CD4-positive, alpha-beta T cell treated with Interleukin-12 subunit alpha and Interleukin-12 subunit beta, for 1 hour (primary cell): ENCODE data around the gene PLXNB2.
A peak's percentile ranks its signal among the peaks of the same experiment; 100 is the strongest.
"Not testable (repeated sequence)": the region's sequence is repeated elsewhere in the genome, so short reads cannot be mapped to it uniquely, and the experiment has no call there.

Experiments used
- DNase-seq: peaks from one replicate; pipeline ENCODE4 v3.0.0-alpha.2; 2020

Gene PLXNB2, protein sequence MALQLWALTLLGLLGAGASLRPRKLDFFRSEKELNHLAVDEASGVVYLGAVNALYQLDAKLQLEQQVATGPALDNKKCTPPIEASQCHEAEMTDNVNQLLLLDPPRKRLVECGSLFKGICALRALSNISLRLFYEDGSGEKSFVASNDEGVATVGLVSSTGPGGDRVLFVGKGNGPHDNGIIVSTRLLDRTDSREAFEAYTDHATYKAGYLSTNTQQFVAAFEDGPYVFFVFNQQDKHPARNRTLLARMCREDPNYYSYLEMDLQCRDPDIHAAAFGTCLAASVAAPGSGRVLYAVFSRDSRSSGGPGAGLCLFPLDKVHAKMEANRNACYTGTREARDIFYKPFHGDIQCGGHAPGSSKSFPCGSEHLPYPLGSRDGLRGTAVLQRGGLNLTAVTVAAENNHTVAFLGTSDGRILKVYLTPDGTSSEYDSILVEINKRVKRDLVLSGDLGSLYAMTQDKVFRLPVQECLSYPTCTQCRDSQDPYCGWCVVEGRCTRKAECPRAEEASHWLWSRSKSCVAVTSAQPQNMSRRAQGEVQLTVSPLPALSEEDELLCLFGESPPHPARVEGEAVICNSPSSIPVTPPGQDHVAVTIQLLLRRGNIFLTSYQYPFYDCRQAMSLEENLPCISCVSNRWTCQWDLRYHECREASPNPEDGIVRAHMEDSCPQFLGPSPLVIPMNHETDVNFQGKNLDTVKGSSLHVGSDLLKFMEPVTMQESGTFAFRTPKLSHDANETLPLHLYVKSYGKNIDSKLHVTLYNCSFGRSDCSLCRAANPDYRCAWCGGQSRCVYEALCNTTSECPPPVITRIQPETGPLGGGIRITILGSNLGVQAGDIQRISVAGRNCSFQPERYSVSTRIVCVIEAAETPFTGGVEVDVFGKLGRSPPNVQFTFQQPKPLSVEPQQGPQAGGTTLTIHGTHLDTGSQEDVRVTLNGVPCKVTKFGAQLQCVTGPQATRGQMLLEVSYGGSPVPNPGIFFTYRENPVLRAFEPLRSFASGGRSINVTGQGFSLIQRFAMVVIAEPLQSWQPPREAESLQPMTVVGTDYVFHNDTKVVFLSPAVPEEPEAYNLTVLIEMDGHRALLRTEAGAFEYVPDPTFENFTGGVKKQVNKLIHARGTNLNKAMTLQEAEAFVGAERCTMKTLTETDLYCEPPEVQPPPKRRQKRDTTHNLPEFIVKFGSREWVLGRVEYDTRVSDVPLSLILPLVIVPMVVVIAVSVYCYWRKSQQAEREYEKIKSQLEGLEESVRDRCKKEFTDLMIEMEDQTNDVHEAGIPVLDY (N-terminal part only)

DNA sequence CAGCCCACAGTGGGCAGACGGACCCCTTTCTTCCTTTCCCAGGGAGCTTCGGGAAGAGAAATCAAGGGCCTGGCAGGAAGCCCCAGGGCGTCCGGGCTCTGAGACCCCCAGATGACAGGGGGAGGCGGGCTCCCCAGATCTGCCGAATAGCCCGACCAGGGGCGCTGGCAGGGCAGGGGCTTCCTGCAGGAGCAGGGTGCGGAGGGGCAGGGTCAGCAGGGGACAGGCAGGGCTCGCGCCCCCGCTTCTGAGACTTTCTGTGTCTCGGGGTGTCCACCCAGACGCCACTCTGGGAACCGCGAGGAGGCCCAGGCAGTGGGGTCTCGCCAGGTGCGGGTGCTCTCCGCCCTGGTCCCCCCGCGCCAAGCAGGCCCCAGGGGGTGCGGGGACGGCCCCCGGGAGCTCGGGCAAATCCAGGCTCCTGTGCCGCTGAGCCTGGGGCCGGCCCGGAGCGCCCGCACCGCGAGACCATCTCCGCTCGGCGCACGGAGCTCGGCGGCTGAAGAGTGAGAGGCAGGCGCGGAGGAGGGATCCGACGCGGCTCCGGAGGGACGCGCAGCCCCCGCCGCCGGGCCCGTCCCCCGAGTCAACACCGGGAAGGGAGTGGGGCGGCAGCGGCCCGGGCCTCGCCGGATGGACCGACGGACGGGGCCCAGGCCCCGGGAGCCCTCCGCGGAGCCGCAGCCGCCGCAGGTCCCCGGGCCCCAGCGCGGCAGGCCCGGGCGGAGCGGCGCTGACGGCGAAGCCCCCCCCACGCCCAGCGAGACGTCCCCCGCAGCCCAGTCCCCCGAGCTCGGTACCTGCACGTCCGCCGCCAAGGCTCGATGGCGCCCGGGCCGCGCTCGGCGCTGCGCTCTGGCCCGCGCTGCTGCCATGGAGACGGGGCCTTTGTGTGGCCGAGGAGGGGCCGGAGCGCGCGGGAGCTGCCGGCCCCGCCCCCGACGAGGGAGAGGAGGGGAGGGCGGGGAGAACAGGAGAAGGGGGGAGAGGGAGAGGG, at the start of gene PLXNB2:
PLXNB2 (minus strand) TSS at position 894 of the 997 bp plus-strand sequence. CDS start 17,062 bp downstream, outside the sequence.
- peak; percentile 39 for DNase-seq

DNA sequence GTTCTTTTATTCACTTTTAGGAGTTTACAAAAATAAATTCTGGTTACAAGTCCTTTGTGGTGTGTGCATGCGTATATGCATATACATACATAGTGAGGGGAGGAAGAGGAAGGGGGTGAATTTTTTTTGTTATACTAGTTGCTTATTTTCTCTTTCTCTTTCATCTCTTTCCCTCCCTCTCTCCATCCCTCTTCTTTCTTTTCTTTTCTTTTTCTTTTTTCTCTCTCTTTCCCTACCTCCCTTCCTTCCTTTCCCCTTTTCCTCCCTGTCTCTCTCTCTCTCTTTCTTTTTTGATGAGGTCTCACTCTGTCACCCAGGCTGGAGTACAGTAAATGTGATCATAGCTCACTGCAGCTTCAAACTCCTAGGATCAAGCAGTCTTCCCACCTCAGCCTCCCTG, 49.8 kb upstream of the PLXNB2 start:
- DNase-seq: no peak

DNA sequence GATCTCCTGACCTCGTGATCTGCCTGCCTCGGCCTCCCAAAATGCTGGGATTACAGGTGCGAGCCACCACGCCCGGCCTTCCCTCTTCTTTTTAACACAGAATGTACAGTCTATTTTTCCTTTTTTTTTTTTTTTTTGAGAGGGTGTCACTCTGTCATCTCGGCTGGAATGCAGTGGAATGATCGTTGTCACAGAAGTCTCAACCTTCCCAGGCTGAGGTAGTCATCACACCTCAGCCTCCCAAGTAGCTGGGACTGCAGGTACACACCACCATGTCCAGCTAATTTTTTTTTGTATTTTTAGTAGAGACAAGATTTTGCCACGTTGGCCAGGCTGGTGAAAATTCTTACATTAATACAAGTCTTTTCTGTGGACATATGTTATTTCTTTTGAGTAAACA, 48.7 kb upstream of the PLXNB2 start:
- no peak for DNase-seq

DNA sequence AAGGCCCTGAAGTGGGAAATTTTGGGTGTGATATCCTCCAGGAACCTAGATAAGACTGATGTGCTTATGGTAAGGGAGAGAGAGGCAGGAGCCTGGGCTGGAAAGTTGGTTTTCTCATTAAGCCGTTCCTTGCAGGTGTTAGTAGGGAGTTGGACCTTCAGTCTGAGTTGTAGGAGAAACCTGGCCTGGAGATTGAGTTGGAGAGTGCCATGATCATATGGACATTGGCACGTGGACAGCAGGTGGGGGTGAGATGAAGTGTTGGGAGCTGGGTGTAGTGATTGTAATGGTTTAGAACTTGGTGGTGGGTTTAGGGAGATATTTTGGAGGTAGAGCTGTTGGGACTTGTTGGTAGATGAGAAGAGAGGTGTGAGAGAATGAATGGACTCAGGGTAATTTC, 40.6 kb upstream of the PLXNB2 start:
- DNase-seq: no peak

DNA sequence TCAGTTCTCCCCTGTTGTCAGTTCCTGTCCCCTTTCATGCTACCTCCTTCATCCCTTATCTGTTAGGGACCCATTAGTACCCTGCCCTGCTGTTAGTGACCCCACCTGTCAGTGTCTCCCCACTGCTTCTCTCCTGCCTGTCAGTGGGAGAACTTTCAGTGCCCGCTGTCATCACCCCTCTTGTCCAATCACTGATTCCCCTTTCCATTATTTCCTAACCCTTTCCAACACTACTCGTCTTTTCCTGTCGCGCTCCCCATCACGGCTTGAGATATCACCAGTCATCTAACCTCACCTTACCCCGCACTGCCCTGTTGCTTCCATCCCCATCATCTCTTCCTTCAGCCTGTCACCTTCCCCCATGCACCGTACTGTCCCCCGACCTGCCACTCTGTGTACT, 39.7 kb upstream of the PLXNB2 start:
- no peak for DNase-seq

DNA sequence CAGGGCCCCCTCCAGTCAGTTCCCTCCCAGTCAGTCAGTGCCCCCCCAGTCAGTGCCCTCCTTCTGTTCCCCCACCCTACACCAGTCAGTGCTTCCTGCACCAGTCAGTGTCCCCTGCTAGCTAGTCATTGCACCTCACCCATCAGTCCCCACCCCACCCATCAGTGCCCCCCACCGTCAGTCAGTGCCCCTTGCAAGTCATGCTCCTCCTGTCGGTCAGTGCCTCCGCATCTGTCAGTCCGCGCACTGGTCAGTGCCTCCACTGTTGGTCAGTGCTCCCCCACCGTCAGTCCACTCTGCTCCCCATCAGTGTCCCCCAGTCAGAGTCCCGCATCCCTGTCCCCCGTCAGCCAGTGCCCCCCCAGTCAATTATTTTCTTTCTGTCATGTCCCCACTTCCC, 39.0 kb upstream of the PLXNB2 start:
- DNase-seq: no peak

DNA sequence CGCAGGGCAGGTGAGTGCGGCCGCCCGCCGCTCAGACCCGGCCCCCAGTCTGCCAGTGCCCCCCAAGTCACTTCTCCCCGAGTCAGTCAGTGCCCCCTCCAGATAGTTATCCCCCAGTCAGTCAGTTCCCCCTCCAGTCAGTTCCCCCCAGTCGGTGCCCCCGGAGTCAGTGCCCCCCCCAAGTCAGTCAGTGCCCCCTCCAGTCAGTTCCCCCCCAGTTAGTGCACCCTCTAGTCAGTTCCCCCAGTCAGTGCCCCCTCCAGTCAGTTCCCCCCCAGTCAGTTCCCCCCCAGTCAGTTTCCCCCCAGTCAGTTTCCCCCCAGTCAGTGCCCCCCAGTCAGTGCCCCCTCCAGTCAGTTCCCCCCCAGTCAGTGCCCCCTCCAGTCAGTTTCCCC, 36.1 kb upstream of the PLXNB2 start:
- DNase-seq: no peak

DNA sequence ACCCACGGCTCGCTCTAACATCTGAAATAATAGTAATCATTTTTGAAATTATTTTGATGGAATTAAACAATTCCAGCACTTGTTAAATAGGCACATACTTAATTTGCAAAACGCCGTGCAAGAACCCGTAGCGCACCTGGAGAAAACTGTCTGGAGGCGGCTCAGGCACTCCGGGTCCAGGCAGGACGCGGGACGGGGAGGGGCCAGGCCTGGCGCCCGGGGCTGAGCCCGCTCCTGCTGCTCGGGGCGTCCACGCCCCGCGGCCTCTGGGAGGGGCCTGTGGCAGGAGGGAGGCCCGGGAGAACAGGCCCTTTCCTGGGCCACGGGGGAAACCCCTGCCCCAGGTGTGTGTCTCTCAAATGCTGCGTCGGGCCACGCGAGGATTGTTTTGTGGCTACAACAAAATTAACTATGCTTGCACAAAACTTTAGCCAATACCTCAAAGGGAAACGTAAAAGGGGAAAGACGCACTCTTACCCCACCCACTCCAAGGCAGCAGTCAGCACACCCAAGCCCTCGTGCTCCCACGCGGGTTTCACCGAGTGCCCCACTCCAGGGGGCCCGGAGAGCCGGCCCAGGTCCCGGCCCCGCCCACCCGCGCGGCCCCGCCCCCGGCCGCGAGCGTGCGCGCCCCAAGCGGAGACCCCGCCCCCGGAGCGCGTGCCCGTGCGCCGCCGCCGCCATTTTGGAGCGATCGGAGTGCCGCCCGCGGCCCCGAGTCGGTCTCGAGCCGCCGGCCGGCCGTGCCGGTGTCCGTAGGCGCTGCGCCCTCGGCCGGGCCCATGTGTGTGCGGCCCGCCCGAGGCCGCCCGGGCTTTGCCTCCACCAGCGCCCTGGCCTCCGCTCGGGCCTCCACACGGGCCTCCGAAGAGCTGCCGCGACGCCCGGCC, 35.5 kb upstream of the PLXNB2 start, which contains the start of gene PPP6R2:
PPP6R2 (plus strand) TSS at position 677 of the 890 bp plus-strand sequence. CDS start 50,582 bp downstream, outside the sequence.
- DNase-seq: peak; percentile 91

DNA sequence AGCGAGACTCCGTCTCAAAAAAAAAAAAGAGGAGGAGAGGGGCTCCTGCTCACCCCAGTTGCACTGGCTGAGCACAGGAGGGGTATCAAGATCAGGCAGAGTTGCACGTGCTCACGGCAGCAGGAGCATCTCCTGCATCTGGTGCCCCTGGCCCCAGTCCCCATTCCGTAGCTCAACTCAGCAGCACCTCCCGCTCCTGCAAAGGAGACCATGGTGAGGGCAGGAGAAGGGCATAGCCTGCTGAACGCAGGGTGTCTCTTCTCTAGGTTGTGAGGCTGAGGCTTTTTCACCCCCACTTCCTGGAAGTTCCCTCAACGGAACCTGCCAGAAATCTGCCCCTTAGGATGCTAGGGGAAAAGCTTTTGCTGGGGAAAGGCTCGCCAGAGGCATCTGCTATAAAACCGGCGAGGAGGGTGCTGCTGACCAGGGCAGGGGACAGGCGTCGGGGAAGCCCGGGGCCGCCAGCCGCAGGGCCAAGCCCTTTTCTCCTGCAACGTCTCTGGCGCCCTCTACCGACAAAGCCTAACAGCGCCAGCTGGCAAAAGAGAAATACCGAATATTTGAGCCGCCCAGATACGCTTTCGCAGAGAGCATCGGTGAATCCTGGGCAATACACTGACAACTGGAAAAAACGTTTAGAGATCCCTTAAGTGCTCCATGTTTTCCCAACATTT, 34.7 kb upstream of the PLXNB2 start:
- peak; percentile 88 for DNase-seq

DNA sequence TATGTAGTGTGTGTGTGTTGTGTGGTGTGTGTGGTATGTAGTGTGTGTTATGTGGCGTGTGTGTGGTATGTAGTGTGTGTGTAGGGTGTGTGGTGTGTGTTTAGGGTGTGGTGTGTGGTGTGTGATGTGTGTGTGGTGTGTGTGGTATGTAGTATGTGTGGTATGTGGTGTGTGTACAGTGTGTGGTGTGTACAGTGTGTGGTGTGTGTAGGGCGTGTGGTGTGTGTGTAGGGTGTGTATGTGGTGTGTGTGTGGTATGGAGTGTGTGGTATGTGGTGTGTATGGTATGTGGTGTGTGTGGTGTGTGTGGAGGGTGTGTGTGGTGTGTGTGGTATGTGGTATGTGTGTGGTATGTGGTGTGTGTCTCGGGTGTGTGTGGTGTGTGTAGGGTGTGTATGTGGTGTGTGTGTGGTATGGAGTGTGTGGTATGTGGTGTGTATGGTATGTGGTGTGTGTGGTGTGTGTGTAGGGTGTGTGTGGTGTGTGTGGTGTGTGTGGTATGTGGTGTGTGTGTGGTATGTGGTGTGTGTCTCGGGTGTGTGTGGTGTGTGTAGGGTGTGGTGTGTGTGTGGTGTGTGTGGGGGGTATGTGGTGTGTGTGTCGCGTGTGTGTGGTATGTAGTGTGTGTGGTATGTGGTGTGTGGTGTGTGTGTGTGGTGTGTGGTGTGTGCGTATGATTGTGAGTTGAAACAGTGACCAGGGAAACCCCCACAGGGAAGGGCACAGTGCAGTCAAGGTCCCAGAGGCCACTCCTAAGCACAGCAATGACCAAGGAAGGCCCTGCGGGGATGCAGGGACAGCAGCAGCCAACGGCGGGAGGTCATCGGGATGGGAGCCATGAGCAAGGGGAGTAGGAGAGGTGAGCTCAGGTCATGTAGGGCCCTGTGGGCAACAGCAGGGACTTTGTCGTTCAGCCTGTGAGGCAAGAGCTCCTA, 32.8 kb upstream of the PLXNB2 start:
- DNase-seq: peak; percentile 40

DNA sequence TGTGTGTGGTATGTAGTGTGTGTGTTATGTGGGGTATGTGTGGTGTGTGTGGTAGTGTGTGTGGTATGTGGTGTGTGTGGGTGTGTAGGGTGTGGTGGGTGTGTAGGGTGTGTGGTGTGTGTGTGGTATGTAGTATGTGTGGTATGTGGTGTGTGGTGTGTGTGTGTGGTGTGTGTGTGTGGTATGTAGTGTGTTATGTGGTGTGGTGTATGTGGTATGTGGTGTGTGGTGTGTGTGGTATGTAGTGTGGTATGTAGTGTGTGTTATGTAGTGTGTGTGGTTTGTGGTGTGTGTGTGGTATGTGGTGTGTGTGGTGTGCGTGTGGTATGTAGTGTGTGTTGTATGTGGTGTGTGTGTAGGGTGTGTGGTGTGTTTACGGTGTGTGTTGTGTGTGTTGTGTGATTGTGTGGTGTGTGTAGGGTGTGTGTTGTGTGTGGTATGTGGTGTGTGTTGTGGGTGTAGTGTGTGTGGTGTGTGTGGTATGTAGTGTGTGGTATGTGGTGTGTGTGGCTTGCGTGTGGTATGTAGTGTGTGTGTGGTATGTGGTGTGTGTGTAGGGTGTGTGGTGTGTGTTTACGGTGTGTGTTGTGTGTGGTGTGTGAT, 31.5 kb upstream of the PLXNB2 start:
- no peak for DNase-seq

DNA sequence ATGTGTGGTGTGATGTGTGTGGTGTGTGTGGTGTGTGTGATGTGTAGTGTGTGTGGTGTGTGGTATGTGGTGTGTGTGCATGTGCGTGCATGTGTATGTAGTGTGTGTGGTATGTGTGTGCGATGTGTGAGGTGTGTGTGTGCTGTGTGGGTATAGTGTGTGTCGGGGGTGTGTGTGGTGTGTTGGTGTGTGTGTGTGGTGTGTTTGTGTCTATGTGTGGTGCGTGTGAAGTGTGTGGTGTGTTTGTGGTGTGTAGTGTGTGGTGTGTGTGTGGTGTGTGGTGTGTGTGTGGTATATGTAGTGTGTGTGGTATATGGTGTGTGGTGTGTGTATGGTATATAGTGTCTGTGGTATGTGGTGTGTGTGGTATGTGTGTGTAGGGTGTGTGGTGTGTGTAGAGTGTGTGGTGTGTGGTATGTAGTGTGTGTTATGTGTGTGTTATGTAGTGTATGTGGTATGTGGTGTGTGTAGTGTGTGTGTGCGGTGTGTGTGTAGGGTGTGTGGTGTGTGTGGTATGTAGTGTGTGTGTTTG, 30.7 kb upstream of the PLXNB2 start:
- no peak for DNase-seq

DNA sequence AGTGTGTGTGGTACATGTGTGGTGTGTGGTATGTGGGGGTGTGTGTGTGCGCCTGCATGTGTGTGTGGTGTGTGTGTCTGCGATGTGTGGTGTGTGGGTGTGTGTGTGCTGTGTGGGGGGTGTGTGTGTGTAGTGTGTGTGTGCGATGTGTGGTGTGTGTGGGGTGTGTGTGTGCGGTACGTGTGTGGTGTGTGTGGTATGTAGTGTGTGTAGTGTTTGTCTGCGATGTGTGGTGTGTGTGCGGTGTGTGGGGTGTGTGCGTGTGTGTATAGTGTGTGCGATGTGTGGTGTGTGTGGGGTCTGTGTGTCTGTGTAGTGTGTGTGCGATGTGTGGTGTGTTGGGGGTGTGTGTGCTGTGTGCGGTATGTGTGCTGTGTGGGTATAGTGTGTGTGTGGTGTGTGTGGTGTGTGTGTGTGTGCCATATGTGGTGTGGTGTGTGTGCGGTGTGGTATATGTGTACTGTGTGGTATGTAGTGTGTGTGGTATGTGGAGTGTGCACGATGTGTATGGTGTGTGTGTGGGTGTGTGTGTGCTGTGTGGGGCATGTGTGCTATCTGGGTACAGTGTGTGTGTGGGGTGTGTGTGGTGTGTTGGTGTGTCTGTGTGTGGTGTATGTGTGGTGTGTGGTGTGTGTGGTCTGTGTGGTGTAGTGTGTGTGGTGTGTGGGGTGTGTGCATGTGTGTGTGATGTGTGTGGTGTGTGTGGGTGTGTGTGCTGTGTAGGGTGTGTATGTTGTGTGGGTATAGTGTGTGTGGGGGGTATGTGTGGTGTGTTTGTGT, 30.0 kb upstream of the PLXNB2 start:
- DNase-seq: no peak

DNA sequence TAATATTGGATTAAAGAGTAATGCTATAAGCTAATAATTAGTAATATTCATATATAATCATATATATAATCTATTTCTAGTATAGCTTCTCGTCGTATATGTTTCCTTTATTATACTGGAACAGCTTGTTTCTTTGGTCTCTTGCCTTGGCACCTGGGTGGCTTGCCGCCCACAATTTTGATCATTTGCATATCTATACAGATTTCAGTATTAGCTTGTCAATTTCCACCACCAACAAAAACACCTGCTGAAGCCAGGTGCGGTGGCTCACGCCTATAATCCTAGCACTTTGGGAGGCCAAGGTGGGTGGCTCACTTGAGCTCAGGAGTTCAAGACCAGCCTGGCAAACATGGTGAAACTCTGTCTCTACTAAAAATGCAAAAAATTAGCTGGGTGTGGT, 27.0 kb upstream of the PLXNB2 start:
- DNase-seq: not testable (repeated sequence)

DNA sequence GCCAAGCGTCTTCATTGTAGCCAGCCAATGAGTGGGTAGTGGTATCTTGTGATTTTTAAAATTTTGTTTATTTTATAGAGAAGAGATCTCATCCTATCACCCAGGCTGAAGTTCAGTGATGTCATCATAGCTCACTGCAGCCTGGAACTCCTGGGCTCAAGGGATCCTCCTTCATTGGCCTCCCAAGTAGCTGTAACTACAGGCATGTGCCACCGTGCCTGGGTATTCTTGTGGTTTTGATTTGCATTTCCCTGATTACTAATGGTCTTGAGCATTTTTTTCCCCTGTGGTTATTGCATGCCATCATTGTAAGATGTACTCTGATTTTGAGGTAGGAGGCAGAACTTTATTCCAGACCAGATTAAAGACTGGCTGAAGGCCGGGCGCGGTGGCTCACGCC, 21.8 kb upstream of the PLXNB2 start:
- DNase-seq: no peak

DNA sequence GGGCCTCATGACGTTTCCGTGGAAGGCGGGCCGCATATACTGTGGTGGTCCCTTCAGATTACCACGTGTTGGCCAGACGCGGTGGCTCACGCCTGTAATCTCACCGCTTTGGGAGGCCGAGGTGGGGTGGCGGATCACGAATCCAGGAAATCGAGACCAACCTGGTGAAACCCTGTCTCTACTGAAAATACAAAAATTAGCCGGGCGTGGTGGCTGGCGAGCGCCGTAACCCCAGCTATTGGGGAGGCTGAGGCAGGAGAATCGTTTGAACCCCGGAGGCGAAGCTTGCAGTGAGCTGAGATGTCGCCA, 20.2 kb upstream of the PLXNB2 start:
- DNase-seq: no peak

DNA sequence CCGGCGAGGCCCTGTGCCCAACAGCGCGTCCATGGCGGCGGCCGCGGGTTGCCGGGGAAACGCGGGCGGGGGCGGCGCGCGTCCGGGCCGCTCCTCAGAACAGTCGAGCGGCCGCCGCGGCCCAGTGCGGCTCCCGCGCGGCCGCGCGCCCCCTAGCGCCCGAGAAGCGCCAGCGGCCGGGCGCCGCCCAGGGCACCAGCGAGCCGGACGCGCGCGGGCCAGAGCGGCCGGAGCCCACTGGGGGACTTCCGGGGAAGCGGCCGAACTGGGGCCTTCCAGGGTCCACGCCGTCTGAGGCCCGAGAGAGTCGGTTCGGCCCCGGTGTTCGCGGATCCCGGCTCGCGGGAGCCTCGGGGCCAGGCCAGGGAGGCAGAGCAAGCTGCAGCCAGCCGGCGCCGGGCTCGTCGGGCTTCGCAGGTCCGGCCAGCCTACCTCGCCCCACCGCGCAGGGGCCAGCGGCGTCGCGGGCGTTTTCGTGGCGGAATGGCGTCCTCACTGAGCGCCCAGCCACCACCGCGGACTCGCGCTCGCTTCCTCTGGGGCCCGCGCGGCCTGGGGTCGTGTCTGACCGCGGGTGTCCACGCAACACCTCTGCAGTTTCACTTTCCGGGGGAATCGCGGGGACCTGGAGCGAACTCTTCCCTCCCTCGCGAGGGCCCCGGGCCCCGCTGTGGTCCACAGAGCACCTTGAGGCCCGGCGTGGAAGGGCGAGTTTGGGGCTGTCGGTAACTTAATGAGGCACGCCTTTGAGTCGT, 19.7 kb upstream of the PLXNB2 start, which contains the start of gene DENND6B:
DENND6B (minus strand) TSS at position 57 of the 755 bp plus-strand sequence; CDS start at position 33, 24 bp downstream.
- DNase-seq: peak; percentile 77
